Natural killer cell (primary cell): ENCODE data around the gene CFAP61. TPM values are rescaled to one million over a fixed set of nuclear protein-coding genes. Genes with fewer than 3 reads are reported as not detected.

Experiments used
- ATAC-seq, 3 donors: fragments of 150-1000 bp in 2 of 3; fragments of 200-7000 bp in 1 of 3; cut with Tn5 transposase; 1 replicate in 1 of 3; 2 replicates in 2 of 3; pipeline ENCODE4 v1.10.0; 2021; ENCODE audit warnings: mild to moderate bottlenecking in 2 of 3, moderate library complexity in 2 of 3
- DNase-seq, 2 donors: peaks; one replicate each; pipeline versions ENCODE4 v3.0.0 to v3.0.0-alpha.2; 2013 to 2021; ENCODE audit warnings: mixed read lengths in 1 of 2
- H3K27ac ChIP-seq: one replicate; pipeline ENCODE4 v1.5.1; 2013; ENCODE audit warnings: mild to moderate bottlenecking, low read length
- H3K27me3 ChIP-seq: one replicate; pipeline ENCODE4 v1.6.1; 2013; ENCODE audit warnings: low read length; ENCODE audit not compliant: control insufficient read depth, insufficient read depth
- H3K36me3 ChIP-seq: one replicate; pipeline ENCODE4 v1.6.1; 2013; ENCODE audit warnings: low read length; ENCODE audit not compliant: control insufficient read depth, insufficient read depth
- H3K4me1 ChIP-seq: one replicate; pipeline ENCODE4 v1.6.1; 2013; ENCODE audit warnings: low read length; ENCODE audit not compliant: control insufficient read depth, insufficient read depth
- H3K4me3 ChIP-seq: one replicate; pipeline ENCODE4 v1.5.1; 2013; ENCODE audit warnings: low read length
- H3K9me3 ChIP-seq: one replicate; pipeline ENCODE4 v1.6.1; 2013; ENCODE audit warnings: low read length; ENCODE audit not compliant: control insufficient read depth, insufficient read depth
- H3K27ac Mint-ChIP-seq, 2 donors: one replicate each; pipeline ENCODE4 v1.8.0; 2022; ENCODE audit warnings: mild to moderate bottlenecking in 2 of 2, mixed read lengths in 2 of 2, moderate library complexity in 1 of 2
- H3K27me3 Mint-ChIP-seq, 2 donors: one replicate each; pipeline ENCODE4 v1.8.0; 2022; ENCODE audit warnings: low read depth in 2 of 2, mixed read lengths in 2 of 2
- H3K36me3 Mint-ChIP-seq: one replicate; pipeline ENCODE4 v1.8.0; 2022; ENCODE audit warnings: mixed read lengths
- H3K4me1 Mint-ChIP-seq, 2 donors: one replicate each; pipeline ENCODE4 v1.8.0; 2022; ENCODE audit warnings: mixed read lengths in 2 of 2
- H3K4me3 Mint-ChIP-seq: one replicate; pipeline ENCODE4 v1.8.0; 2022; ENCODE audit warnings: mild to moderate bottlenecking, moderate library complexity, mixed read lengths
- H3K9me3 Mint-ChIP-seq, 2 donors: one replicate each; pipeline ENCODE4 v1.8.0; 2022; ENCODE audit warnings: mixed read lengths in 2 of 2
- WGBS: methylation state at CpG from one replicate; pipeline ENCODE4 v1.1.7; 2013; ENCODE audit warnings: missing lambda C conversion rate; ENCODE audit not compliant: insufficient coverage; 5-methylcytosine and 5-hydroxymethylcytosine counted together
- intact Hi-C: fragments of 100-400 bp; cut with micrococcal nuclease; formaldehyde crosslinking; loops from one replicate; pipeline ENCODE4 v1.14.2; 2022
- total RNA-seq, 4 donors: library from RNA; stranded (reverse); fragments of 120-200 nt in 1 of 4; gene quantifications; one replicate each; pipeline versions ENCODE4 v1.2.3 to v1.2.4, GENCODE V29; 2013 to 2022
- TF ChIP-seq, protein P1 (sequence below): fragments of 200-600 bp; IDR thresholded peaks from one replicate; pipeline ENCODE4 v1.8.0; 2022; ENCODE audit warnings: antibody characterized with exemption

CFAP61 gene
- total RNA-seq, 3 donors from 2014 or later (not counting 1 experiment from before 2014, with no cell fraction given), result 1.0 to 2.1 (median 1.3) TPM

DNA sequence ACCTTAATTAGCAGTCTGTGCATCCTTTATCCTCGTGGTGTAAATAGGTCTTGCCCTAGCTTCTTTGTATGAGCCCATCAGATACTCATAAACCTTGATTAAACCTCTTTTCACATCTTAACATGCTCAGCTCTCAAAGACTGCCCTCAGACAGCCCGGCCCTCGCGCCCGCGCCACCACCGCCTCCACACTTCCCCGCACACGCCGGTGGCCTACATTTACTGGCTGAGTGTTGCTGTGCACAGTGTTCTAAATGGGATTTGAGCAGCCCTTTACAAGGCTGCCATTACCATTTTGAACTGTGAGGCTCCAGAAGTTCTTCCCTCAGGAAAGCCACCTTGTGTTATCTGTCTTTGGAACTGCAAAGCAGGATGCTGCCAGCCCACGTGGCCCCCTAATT is 252.6 kb downstream of the CFAP61 start:
- WGBS, result 86% methylated on average over 11 of the region's 11 CpGs

DNA sequence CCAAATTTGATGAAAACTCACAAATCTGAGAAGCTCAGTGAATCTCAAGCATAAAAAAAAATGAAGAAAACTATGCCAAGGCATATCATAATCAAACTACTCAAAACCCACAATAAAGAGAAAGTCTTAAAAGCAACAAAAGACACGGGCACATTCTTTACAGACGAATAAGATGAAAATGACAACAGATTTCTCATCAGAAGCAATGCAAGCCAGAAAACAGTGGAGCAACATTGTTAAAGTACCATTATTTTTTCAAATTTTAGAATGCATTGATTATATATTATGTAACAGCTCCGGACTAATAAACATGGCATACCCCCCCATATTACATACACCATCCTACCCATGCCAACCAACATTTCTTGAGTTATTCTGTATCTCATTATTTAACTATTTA is 260.2 kb downstream of the CFAP61 start:
- ATAC-seq, result no peak
- Histone ChIP-seq H3K9me3 (no peaks in the 10 kb centered on the region), H3K4me1 (peaks cover 9% of the 10 kb centered on the region), H3K36me3 (no peaks in the 10 kb centered on the region), H3K27me3 (no peaks in the 10 kb centered on the region), H3K4me3 (no peak overlapping the region), H3K27ac (no peak overlapping the region)
- H3K36me3 Mint-ChIP-seq, result no peaks in the 10 kb centered on the region
- intact Hi-C loops, result no loop called here
- no peak for DNase-seq
- 96% methylated on average over 3 of the region's 3 CpGs for WGBS
- TF ChIP-seq, protein P1, sequence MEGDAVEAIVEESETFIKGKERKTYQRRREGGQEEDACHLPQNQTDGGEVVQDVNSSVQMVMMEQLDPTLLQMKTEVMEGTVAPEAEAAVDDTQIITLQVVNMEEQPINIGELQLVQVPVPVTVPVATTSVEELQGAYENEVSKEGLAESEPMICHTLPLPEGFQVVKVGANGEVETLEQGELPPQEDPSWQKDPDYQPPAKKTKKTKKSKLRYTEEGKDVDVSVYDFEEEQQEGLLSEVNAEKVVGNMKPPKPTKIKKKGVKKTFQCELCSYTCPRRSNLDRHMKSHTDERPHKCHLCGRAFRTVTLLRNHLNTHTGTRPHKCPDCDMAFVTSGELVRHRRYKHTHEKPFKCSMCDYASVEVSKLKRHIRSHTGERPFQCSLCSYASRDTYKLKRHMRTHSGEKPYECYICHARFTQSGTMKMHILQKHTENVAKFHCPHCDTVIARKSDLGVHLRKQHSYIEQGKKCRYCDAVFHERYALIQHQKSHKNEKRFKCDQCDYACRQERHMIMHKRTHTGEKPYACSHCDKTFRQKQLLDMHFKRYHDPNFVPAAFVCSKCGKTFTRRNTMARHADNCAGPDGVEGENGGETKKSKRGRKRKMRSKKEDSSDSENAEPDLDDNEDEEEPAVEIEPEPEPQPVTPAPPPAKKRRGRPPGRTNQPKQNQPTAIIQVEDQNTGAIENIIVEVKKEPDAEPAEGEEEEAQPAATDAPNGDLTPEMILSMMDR, result no peak
- H3K9me3 Mint-ChIP-seq, result no peaks in the 10 kb centered on the region
- H3K4me1 Mint-ChIP-seq, result no peaks in the 10 kb centered on the region
- peaks cover 0 to 22% of the 10 kb centered on the region in 2 donors for H3K27me3 Mint-ChIP-seq
- no peak overlapping the region for H3K27ac Mint-ChIP-seq
- H3K4me3 Mint-ChIP-seq, result no peak overlapping the region

More for the DNA sequence above, 252.6 kb downstream of the CFAP61 start:
- intact Hi-C loops, result no loop called here
- Mint-ChIP-seq H3K4me1 (no peaks in the 10 kb centered on the region), H3K27me3 (peaks cover 6 to 11% of the 10 kb centered on the region in 2 donors), H3K27ac (no peak overlapping the region), H3K36me3 (no peaks in the 10 kb centered on the region), H3K4me3 (no peak overlapping the region), H3K9me3 (no peaks in the 10 kb centered on the region)
- H3K4me3 ChIP-seq, result no peak overlapping the region
- DNase-seq, result no peak
- TF ChIP-seq, protein P1, result no peak
- no peak overlapping the region for H3K27ac ChIP-seq
- ATAC-seq, result no peak
- H3K27me3 ChIP-seq, result no peaks in the 10 kb centered on the region
- H3K9me3 ChIP-seq, result no peaks in the 10 kb centered on the region
- no peaks in the 10 kb centered on the region for H3K36me3 ChIP-seq
- no peaks in the 10 kb centered on the region for H3K4me1 ChIP-seq

DNA sequence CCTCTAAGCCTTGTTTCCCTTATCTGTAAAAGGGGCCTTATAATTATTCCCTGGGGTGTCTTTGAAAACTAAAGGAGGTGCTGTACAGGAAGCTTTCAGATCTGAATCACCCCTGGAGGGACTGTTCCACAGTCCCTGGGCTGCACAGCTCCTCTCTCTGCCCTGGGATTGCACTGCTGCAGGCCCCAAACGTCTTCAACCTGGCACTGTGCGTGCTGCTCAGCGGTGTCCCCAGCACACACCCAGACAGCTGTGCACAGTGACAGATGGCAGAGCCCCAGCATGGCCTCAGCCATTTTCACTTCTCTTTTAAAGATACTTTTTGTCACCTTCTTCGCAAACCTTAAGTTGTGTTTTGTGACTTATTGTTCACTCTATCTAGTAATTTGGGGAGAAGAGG is 264.9 kb downstream of the CFAP61 start:
- no peak overlapping the region for H3K27ac Mint-ChIP-seq
- no peak overlapping the region for H3K4me3 Mint-ChIP-seq
- Histone ChIP-seq H3K4me1 (peaks cover 14% of the 10 kb centered on the region), H3K27ac (no peak overlapping the region), H3K27me3 (no peaks in the 10 kb centered on the region), H3K36me3 (no peaks in the 10 kb centered on the region), H3K9me3 (no peaks in the 10 kb centered on the region), H3K4me3 (no peak overlapping the region)
- ATAC-seq (no peak), DNase-seq (no peak)
- TF ChIP-seq, protein P1, result no peak
- H3K9me3 Mint-ChIP-seq, result no peaks in the 10 kb centered on the region
- H3K36me3 Mint-ChIP-seq, result no peaks in the 10 kb centered on the region
- 30% methylated on average over 4 of the region's 4 CpGs for WGBS
- peaks cover 0 to under 1% of the 10 kb centered on the region in 2 donors for H3K27me3 Mint-ChIP-seq
- H3K4me1 Mint-ChIP-seq, result no peaks in the 10 kb centered on the region
- intact Hi-C loops, result no loop called here

DNA sequence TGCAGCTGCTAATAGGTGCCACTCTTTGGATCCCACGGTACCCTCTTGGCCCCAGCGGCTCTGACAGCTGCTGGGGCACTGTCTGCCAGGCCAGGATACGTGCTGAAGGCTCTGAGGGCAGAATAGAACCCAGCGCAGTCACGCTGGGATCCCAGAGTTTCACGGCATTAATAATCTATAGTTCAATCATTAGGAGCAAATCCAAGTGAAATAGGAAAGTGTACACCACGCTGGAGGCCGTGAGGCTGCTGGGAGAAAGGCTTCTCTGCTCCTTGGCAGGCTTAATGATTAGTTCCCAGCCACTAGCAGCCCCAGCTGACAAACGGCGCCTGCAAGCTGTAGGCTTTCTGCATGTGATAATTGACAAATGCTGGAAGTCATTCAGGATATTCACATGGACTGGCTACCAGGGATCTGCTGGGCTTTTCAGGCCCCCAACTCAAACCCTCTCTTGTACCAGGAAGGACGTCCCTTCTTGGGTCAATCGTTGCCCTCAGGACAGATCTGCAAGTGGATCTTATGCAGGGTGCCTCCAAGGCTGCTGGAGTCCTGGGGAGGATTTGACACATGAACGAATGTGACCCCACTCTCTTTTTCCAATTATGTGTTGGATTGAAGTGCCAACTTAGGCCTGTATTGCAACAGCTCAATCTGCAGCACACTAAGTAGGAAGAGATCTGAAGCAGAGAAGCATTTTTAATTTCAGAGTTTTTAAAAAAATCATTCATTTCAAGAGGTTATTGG is 265.5 kb downstream of the CFAP61 start:
- H3K27me3 Mint-ChIP-seq, result no peaks in the 10 kb centered on the region
- Histone ChIP-seq H3K4me1 (peaks cover 14% of the 10 kb centered on the region), H3K4me3 (no peak overlapping the region), H3K36me3 (no peaks in the 10 kb centered on the region), H3K9me3 (no peaks in the 10 kb centered on the region), H3K27ac (no peak overlapping the region), H3K27me3 (no peaks in the 10 kb centered on the region)
- WGBS, result 78% methylated on average over 13 of the region's 13 CpGs
- intact Hi-C loops, result no loop called here
- no peak overlapping the region for H3K27ac Mint-ChIP-seq
- H3K9me3 Mint-ChIP-seq, result no peaks in the 10 kb centered on the region
- DNase-seq, result no peak
- no peak for ATAC-seq
- no peaks in the 10 kb centered on the region for H3K36me3 Mint-ChIP-seq
- H3K4me1 Mint-ChIP-seq, result no peaks in the 10 kb centered on the region
- TF ChIP-seq, protein P1, result no peak
- H3K4me3 Mint-ChIP-seq, result no peak overlapping the region
